HG02678 (cell line): ENCODE data around the gene KPTN.

Experiments used
- ATAC-seq: cut with Tn5 transposase; IDR thresholded peaks from one replicate; pipeline ENCODE4 v1.9.1; 2021; ENCODE audit warnings: mild to moderate bottlenecking, moderate library complexity; ENCODE audit not compliant: unreplicated experiment

KPTN gene

GRCh38 chr19:47509170-47509847 lies 25.3 kb upstream of the KPTN start:
- ATAC-seq, result no peak

GRCh38 chr19:47508721-47509120 lies 24.7 kb upstream of the KPTN start:
- ATAC-seq, result no peak

- ATAC-seq, result no peak
Observed at GRCh38 chr19:47507924-47508553, 24.0 kb upstream of the KPTN start.

GRCh38 chr19:47507012-47507411 lies 23.0 kb upstream of the KPTN start:
- ATAC-seq, result no peak

- ATAC-seq, result no peak
Observed at GRCh38 chr19:47506459-47506858, 22.4 kb upstream of the KPTN start.

- ATAC-seq, result no peak
Observed at GRCh38 chr19:47505506-47505905, 21.5 kb upstream of the KPTN start.

GRCh38 chr19:47503826-47504150 lies 19.8 kb upstream of the KPTN start:
- ATAC-seq, result no peak

GRCh38 chr19:47503130-47503825 lies 19.3 kb upstream of the KPTN start:
- ATAC-seq, result no peak

GRCh38 chr19:47499863-47500830 lies 16.1 kb upstream of the KPTN start:
- ATAC-seq, result no peak

GRCh38 chr19:47499371-47499770 lies 15.4 kb upstream of the KPTN start:
- ATAC-seq, result no peak

- ATAC-seq, result no peak
Observed at GRCh38 chr19:47498561-47498960, 14.5 kb upstream of the KPTN start.

- no peak for ATAC-seq
Observed at GRCh38 chr19:47497821-47498520, 14.0 kb upstream of the KPTN start.

- ATAC-seq, result no peak
Observed at GRCh38 chr19:47497050-47497766, 13.2 kb upstream of the KPTN start.

- no peak for ATAC-seq
Observed at GRCh38 chr19:47495478-47496372, 11.7 kb upstream of the KPTN start.

- ATAC-seq, result no peak
Observed at GRCh38 chr19:47494729-47495128, 10.7 kb upstream of the KPTN start.

GRCh38 chr19:47494211-47494547 lies 10.2 kb upstream of the KPTN start:
- ATAC-seq, result no peak

- no peak for ATAC-seq
Observed at GRCh38 chr19:47493378-47494210, 9.6 kb upstream of the KPTN start.
